NCI-H345 treated with DMSO at 0.1 percent for 48 hours (cell line): ENCODE data around the gene FYN.
A peak's percentile ranks its signal among the peaks of the same experiment; 100 is the strongest.

ENCODE experiments used
- DNase-seq: peaks from one replicate; lab custom pipeline; 2025; ENCODE audit not compliant: unreplicated experiment; lab: John Stamatoyannopoulos, UW

FYN gene

DNA sequence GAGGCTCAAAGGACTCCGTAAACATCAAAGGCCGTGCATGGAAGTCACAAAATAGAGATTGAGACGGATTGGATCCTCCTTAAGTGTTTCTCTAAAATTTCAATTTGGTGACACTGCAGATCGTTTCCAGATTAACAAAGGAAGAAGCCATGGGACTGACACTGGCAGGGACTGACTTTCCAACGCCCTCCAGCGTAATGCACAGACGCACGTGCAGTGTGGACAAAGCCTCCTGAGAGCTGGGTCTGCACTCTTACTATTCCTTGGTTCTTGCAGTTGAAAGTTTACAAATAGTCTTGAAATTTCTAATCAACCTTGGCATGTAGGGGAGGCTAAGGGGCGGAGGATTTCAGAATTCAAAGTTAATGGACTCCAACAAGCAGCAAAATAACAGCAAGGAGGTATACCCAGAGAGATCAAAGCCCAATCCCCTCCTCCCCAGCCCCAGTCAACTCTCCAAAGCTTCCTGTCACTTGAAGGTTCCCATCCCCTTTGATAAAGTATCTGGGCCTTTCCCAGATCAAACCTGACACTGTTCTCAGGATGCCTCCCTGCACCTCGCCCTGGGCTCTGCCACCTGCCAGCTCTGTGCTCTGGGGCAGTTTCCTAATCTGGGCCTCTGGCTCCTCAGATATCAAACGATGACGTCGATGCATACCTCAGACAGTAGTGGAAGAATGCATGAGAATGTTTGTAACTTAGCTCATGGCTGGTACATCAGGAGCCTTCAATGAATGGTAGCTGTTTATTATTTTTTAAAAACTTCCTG lies 161.1 kb downstream of the FYN start:
- no peak for DNase-seq

DNA sequence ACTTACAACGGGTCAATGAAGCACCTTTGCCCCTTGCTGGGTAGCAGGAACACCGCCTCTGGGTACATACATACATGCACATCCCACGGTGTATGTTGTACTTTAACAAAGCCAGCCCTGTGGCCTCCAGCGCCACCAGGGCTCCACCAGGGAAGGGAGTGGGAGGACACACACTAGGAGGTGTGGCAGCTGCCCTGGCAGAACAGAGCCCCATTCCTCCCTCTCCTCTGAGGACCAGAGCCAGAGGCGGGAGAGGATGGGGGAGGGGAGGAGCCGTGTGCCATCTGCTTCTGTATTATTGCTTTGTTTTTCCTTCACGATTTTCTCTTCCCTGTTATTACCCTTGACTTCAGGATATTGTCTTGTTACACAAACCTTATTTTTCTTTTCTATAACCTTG lies 161.8 kb downstream of the FYN start:
- peak; percentile 72 for DNase-seq

DNA sequence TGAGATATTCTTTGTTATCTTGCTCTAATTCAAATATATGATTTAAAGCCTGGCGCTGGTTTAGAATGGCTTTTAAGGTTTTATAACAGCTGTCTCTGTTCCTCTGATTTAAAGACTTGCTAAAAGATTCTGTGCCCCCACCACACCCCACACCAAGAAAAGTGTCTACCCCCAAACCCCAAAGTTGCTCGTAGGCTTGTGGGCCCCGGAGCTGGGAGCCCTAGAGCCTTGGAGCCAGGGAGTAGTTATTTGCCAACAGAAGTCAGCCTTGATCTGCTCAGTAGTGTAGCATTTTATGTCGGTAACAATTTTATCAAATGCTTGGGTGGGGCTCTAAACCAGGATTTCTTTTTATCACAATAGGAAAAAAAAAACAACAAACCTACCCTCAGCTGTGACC lies 162.3 kb downstream of the FYN start:
- no peak for DNase-seq

DNA sequence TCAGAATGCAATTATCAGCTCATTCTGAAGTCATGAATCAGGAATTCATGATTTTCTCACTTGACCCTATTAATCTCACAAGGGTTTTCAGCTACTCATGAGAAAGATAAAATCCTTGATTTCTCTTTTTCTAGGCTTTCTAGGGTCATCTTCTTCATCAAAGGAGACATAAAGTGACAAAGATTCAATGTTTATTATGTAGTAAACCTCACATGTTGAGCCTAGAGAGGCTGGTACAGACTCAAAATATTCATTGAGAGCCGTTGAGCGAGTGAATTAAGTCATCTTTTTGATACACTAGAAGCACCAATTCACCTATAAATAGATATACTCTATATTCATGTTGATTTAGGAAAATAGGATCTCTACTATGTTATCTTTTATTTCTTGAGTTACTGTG lies 162.8 kb downstream of the FYN start:
- no peak for DNase-seq

DNA sequence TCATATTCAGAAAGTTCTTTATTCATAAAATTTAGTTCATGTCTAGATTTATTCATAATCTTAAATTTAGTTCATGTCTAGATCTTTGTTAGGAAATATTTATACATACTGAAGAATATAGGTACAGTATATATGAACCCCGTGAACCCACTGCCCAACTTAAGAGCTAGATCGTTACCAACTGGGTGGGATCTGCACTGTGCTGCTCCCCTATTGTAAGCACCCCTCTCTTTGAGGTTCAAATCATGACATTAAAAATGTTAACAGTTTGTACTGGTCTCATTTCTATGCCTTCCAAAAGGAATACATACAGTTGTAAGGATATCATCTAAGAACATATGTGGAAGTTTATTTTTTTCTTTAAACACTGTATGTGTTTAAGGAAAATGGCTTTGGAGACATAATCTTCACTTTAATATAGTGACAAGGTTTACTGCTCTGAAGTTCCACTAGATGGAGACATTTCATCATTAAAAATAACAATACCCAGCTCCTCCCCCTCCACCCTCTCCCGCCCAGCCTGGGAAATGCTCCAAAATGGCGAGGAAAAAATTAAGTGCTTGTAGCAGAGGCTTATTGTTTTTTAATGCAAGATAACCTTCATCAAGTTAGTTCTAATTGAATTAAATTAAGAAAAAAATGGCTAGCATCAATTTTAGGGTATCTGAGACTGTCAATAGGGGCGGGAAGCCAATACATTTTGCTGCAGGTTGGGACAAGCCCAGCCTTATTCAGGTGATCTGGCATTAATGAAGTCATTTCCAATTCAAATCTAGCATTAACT lies 163.4 kb downstream of the FYN start:
- DNase-seq, result peak; percentile 72

DNA sequence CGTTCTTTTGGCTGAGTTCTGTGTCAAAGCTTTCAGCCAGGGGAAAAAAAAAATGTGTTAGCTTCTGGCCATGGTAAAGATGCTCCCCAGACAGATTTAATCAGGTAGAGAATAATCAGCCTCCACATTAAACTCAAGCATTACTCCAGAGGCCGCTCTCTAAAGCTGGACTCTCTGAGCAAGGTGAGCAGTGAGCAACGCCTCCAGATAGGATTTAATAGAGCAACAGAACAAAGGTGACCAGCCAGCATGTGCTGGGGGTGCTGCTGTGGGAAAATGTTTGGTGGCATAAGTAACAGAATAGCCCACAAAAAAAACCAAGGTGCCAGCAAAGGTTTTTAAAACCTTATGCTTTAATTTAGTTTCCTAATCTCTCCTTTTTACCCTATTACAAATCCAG lies 164.1 kb downstream of the FYN start:
- no peak for DNase-seq

DNA sequence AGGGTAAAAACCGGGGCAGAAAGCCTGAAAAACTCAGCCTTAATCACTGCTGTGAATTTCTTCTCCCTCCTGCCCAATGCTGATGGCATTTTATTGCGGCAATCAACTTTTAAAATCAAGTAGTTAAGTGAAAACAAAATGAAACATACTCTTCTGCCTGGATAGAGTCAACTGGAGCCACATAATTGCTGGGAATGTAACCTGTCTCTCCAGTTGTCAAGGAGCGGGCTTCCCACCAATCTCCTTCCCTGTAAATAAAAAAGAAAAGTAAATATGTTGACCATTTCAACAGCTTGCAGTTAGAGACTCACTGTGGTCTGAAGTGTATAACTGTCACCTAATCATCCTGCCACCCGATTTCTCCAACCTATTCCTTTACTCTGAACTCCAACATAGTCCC lies 165.5 kb downstream of the FYN start:
- DNase-seq, result no peak

DNA sequence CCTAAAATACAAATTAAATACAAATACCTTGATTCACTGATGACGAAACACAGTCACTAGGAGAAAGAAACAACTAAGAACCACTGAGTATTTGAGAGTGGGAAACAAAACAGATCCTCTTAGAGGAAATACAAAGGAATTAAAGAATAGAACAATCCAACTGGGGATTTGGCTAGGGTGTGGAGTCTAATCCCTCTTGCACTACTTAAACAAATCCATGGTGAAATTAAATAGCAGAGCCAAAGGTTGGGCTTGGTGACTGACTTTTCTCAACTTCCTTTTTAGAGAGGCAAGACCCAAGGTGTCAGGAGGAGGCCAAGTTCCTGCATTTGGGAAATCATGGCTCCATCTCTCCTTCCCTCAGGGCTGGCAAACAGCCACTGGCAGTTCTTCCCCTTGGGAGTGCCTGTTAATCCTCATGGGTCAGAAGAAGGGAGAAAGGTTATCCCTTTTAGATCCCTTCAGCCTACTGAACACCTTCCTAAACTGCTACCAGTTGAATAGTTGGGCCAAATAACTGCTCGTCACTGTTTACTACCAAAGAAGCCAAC lies 166.3 kb downstream of the FYN start:
- no peak for DNase-seq

DNA sequence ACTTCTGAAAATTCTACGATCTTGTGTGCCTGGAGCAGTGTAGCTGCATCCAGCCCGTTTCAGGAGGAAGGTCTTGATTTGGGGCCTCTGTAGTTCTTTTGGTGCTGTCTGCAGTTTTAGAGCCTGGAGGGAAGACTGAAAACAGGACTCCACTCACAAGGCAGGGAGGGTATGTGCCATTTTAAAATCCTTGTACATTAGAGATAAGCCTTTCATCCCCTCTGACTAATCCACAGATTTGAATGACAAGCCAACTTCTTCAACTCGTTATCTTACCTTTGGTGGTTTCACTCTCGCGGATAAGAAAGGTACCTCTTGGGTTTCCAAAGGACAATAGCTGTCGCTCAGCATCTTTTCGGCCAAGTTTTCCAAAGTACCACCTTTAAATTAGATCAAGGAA lies 169.5 kb downstream of the FYN start:
- DNase-seq, result no peak

DNA sequence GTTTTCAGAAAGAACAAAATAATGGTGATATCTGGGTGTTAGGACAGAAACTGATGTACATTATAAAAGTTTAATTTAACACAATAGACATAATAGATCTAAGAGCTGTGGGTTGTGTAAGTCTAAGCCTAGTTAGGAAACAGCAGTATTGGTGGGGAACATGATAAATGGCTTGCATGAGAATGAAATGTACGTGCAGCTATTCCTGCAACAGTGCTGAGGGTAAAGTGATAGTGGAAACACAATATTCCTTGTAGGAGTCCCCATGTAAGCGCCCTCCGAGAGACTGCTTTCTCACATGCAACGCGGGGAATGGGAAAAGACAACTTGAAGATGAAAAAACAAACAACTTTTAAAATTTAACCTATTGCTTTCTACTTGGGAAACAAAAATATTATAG lies 171.0 kb downstream of the FYN start:
- no peak for DNase-seq

DNA sequence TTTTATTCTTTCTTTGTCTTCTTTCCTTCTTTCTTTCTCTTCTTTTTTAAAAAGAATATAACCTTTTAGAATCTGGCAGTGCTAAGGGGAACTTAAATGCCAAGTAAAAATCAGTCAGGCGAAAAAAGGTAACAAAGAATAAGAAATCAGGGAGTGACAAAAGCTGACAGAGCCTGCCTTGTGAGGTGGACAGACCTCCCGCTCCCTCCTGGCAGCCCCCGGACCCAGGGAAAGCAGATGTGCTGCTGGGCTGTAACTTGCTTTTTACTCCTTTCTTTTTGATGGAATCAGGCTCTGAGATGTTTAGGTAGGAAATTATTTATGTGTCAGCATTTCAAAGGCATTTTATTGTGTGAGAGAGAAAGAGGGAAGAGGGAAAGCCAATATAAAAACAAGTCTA lies 172.1 kb downstream of the FYN start:
- no peak for DNase-seq

DNA sequence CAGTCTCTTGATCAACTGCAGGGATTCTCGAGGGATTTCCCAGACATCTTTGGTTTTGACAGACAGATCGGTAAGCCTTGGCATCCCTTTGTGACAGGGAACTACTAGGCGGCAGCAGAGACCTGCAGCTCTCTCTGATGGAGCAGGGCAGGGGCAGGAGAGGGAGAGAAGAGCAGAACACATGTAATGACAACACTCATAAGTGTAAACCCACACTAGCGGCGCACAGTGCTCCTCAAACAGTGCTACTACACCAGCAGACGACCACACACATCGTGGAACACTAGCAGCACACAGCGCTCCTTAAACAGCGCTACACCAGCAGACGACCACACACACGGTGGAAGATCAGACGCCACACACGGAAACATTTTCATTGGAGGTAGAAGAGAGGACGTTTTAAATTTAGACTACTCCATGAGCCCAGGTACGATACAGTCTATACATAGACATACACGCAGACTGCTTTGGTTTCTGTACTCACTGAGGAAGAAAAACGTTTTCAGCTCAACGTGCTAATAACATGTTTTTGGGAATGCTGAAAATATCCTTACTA lies 173.0 kb downstream of the FYN start:
- DNase-seq, result no peak

DNA sequence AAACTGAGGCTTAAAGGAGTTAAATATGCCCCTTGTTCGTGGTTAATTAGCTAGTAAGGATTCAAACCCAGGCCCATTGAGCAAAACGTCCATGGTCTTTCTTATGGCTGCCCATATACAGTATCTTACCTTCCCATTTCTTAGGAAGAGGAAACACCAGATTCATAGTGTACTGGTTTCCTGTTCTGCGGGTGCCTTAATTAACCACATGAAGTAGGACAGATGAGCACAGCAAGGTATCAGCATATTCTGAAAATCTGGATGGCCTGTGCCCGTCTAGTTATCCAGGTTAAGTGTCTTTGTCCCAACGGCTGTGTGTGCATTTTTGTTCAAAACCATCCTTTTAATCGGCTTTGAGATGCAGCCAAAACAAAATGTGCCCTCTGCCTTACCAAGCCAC lies 174.1 kb downstream of the FYN start:
- no peak for DNase-seq

DNA sequence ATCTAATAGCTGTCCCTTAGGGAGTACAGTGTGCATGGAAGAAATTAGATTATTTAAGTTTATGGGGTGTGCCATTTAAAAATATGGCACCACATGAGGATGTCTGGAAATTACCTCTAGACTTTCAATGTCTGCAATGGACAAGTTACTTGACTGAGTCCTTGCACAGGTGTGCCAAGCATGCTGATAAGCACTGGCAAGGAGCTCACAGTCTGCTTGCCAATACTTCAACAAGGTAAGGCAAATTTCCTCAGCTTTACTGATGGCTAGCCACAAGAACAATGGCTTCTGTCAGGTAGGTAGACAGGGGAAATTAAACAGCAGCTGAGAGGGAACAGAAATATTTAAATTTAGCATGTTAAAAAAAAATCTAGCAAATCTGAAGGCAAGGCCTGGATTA lies 176.4 kb downstream of the FYN start:
- no peak for DNase-seq

DNA sequence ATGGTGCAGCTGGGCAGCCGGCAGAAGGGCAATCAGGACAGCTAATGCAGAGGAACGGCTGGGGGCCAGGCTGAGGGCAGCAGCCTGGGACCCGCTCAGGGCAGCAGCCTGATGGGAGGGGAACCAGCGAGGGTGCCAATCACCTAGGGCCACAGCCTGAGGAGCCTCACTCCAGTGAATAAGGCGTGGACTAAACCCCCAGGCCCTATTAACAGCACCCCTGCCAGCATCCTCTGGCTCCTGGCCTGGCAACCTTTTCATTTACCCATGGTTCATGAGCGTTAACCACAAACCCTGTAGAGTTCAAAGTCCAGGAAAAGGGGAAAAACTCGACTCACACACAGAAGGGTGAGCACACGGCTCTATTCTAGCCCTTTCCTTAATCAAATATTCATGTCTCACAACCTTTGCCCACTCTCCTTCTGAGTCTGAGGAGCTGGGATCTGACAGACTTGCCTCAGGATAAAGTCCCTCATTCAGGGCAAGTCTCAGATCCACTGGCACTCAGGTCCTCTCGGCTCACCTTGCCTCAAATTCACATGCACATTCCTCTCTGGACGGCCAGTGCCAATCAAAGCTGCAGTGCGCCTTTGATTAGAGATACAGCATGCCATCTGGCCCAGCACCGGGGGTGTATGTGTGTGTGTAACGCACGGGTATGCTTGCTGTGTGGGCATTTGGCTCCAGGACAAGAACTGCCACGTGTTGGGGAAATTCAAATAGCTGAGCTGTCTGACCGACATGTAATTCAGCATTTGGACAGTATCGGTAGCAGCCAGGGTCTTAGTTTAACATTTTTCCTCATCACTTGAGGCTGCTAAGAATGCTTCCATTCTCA lies 180.7 kb downstream of the FYN start:
- DNase-seq, result no peak

DNA sequence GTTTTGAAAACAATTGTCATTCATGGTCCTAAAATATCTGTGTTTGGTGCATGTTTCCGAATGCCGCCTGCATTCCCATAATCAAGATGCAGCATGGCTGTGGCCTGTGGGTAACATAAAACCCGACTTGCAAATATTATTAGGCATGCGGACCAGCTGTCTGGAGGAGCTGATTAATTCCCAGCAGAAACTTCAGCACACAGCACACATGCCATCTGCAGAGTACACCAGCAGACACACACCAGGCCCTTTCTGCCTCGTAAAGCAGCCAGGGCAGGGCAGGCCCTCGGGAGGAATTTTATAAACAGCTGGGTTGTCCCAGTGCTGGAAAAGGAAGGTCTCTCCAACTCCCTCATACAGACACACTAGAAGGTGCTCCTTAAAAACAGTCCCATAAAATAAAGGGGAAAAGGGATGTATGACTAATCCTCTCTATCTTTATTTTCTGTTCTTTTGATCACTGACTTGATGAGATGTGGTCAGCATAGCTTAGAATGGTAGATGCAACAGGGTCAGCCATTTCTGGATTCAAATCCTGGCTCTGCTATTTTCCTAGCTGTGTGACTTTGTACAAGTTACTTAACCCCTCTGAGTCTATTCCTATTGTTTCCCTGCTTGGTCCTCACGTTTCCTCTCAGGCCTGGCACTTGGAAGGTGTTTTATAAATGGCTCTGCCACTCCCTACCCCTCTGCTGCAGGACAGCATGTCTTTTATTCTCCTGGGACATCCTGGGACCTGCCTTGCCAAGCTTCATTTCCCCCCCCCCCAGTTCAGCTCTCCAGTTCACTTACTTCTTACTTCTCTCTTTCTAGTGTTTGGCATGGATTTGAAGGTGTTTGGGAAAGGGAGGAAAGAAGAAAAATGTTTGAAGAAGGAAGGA lies 181.7 kb downstream of the FYN start:
- DNase-seq, result no peak

DNA sequence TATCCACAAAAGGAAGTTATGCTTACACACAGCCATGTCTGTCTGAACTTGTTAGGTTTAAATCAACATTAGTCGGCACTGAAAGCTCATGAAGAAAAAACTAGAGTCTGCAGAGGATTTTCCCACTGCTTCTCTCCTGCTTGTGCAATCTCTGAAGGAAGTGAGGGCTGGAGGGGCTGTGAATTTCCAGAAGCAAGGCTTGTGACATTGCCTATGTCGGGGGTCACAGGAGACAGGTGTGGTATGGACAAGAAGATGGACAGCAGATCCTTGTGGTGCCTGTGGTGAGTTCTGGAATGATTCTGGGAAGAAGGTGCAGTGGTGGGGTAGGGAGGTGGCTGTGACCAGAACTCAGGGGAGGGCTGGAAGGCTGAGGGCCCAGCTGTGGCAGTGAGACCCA lies 183.3 kb downstream of the FYN start:
- DNase-seq, result no peak

DNA sequence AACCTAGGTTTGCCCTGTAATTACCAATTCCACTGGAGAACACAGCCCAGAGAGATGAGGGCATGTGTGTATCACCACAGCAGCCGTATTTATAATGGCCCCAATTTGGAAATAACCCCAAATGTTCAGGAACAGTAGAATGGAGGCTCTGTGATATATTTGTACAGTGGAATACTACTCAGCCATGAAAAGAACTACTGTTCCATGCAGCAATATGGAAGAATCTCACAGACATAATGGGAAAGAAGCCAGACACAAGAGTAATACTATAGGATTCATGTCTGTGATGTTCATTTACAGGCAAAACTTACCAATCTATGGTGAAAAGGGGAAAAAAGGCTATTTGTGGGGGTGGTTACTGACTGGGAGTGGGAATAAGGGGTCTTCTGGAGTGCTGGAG lies 183.8 kb downstream of the FYN start:
- no peak for DNase-seq

DNA sequence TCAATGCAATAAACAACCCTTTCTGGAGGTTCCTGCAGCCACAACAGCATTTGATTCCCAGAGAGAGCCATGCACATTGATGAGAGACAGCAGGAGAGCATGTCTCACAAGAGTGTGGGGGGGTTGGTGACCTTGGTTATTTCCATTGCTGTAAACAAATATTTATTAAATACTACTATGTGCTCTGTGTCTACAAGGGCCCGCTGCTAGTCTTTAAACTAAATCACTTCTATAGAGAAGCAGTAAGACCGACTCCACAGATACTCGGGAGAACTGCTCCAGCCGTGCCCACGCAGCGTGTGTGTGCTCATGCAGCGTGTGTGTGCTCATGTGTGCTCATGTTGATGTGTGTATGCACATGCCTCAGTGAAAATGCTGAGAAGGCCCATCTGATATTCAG lies 184.9 kb downstream of the FYN start:
- no peak for DNase-seq

DNA sequence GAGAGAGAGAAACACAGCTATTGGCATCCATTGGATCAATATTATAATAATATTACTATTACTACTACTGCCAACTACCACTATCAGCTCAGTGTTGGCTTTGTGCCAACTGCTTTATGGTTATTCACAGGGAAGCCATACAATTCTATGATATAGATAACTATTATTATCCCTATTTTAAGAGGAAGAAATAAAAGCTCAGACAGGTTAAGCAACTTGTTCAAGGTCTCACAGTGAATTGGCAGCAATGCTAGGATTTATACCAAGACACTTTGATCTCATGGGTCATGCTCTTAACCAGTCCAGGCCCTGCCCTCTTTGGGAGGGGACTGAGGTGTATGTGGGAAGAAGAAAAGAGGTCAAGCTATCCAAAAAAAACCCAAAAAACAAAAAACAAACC lies 185.6 kb downstream of the FYN start:
- no peak for DNase-seq
